T-cell (primary cell): ENCODE results near the gene CARD19. TPM values are rescaled to one million over a fixed set of nuclear protein-coding genes. Genes with fewer than 3 reads are reported as not detected.

Source experiments
- ATAC-seq, 4 experiments: fragments of 200-7000 bp in 3 of 4; fragments of 150-1000 bp in 1 of 4; cut with Tn5 transposase; replicated peaks in 1 of 4; 1 replicate in 3 of 4; 2 replicates in 1 of 4; pipeline ENCODE4 v1.10.0; 2021; ENCODE audit warnings: moderate library complexity in 3 of 4, mild to moderate bottlenecking in 2 of 4, moderate number of reproducible peaks in 1 of 4
- CTCF ChIA-PET, 2 donors: fragments of 300-600 bp; sonication (Branson Sonifier 250); formaldehyde crosslinking; loops; one replicate each; lab custom pipeline; 2022; ENCODE audit warnings: antibody characterized with exemption in 2 of 2; lab: Charles Lee
- POLR2A ChIA-PET, 2 donors: fragments of 300-600 bp; sonication (Branson Sonifier 250); formaldehyde crosslinking; loops; one replicate each; lab custom pipeline; 2022; ENCODE audit warnings: antibody characterized with exemption in 2 of 2; lab: Charles Lee
- DNase-seq, 35 experiments: peaks; one replicate each; pipeline versions ENCODE4 v3.0.0 to v3.0.0-alpha.2; 2013 to 2023
- H3K27ac ChIP-seq: one replicate; pipeline ENCODE4 v1.5.1; 2013; ENCODE audit warnings: low read length
- H3K27me3 ChIP-seq, 2 experiments: replicated peaks in 1 of 2; 1 replicate in 1 of 2; 2 replicates in 1 of 2; pipeline versions ENCODE4 v1.6.1 to v1.7.0; 2013; ENCODE audit warnings: low read length in 1 of 2, mixed read lengths in 1 of 2; ENCODE audit not compliant: control insufficient read depth in 2 of 2, insufficient read depth in 2 of 2; ENCODE audit errors: extremely low read depth in 1 of 2
- H3K36me3 ChIP-seq, 2 donors: 1 replicate in 1 of 2; 2 replicates in 1 of 2; pipeline versions ENCODE4 v1.6.1 to v1.7.0; 2013; ENCODE audit warnings: low read length in 1 of 2; ENCODE audit not compliant: control insufficient read depth in 2 of 2, insufficient read depth in 1 of 2; ENCODE audit errors: extremely low read depth in 1 of 2
- H3K4me1 ChIP-seq, 2 experiments: 1 replicate in 1 of 2; 2 replicates in 1 of 2; pipeline versions ENCODE4 v1.6.1 to v1.7.0; 2013; ENCODE audit warnings: low read length in 2 of 2, mixed read lengths in 1 of 2; ENCODE audit not compliant: insufficient read depth in 2 of 2, control insufficient read depth in 1 of 2; ENCODE audit errors: extremely low read depth in 1 of 2
- H3K4me3 ChIP-seq, 2 donors: 1 replicate in 1 of 2; 2 replicates in 1 of 2; pipeline versions ENCODE4 v1.5.1 to v1.7.0; 2013; ENCODE audit warnings: mild to moderate bottlenecking in 2 of 2, low read length in 1 of 2, moderate library complexity in 1 of 2; ENCODE audit not compliant: control insufficient read depth in 1 of 2; ENCODE audit errors: extremely low read depth in 1 of 2
- H3K9me3 ChIP-seq: 2 replicates; pipeline ENCODE4 v1.7.0; 2013
- H3K27ac Mint-ChIP-seq, 2 donors: one replicate each; pipeline ENCODE4 v1.8.0; 2020 to 2021; ENCODE audit warnings: mild to moderate bottlenecking in 2 of 2, mixed read lengths in 2 of 2
- H3K27me3 Mint-ChIP-seq, 2 donors: one replicate each; pipeline ENCODE4 v1.8.0; 2021 to 2022; ENCODE audit warnings: mixed read lengths in 2 of 2
- H3K36me3 Mint-ChIP-seq: one replicate; pipeline ENCODE4 v1.8.0; 2021; ENCODE audit warnings: mixed read lengths
- H3K4me1 Mint-ChIP-seq, 3 donors: one replicate each; pipeline ENCODE4 v1.8.0; 2020 to 2022; ENCODE audit warnings: mixed read lengths in 3 of 3, mild to moderate bottlenecking in 1 of 3
- H3K4me3 Mint-ChIP-seq, 3 donors: one replicate each; pipeline ENCODE4 v1.8.0; 2020 to 2022; ENCODE audit warnings: mild to moderate bottlenecking in 3 of 3, mixed read lengths in 3 of 3, moderate library complexity in 3 of 3
- H3K9me3 Mint-ChIP-seq, 3 donors: one replicate each; pipeline ENCODE4 v1.8.0; 2020 to 2022; ENCODE audit warnings: mixed read lengths in 3 of 3
- WGBS: methylation state at CpG from one replicate; pipeline ENCODE4 v1.1.5; 2013; ENCODE audit warnings: missing lambda C conversion rate; ENCODE audit not compliant: insufficient coverage; 5-methylcytosine and 5-hydroxymethylcytosine counted together
- total RNA-seq, 35 experiments: library from RNA in 6 of 35; stranded (reverse) in 6 of 35; fragments of 120-200 nt in 1 of 35; gene quantifications; one replicate each; pipeline versions ENCODE4 v1.2.1 to v1.2.4 and lab custom pipeline; 2013 to 2026

The CARD19 gene
- total RNA-seq, 5 donors from 2014 or later (not counting 1 experiment from before 2014, with no cell fraction given) = 39.7 to 98.5 (median 72.8) TPM

DNA sequence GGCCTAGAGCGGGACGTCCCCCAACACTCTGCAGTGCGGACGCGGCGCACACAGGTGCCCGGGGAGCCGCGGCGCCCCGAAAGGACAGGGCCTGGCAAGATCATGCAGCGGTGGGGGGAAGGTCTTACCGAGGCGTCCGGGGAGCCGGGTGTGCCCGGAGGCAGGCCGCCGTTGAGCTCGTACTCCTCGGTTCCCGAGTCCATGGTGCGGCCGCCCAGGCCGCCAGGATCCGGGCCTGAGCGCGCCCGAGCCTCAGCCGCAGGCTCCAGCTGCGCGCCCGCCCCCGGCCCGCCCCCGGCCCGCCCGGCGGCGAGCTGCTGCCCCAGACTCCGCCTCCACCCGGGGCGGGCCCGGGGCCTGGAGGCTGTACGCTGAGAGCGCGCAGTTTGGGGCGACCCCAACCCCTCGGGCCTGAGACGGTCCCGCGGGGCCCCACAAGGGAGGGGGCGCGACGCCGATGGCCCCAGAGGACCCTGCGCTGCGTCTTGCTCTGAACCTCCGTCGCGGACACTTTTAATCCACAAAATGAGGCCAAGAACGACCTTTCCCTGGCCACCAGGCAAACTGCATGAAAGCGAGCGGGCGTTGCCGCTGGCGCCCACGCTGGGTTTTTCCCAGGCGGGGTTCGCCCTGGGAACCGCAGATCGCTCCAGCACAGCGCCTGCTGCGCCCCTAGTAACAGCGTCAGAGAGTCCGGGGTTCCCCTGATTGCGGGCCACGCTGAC is 38.2 kb downstream of the CARD19 start, which contains the start of gene NINJ1:
NINJ1 (minus strand) TSS at position 237 of the 725 bp plus-strand sequence; CDS start at position 203, 34 bp downstream.
- ATAC-seq (peak; percentile 85 to 96 (median 93)), DNase-seq (peak; percentile 60 to 96 (median 86))
- Histone ChIP-seq H3K27me3 (peaks cover 0 to 6% of the 10 kb centered on the region in 2 experiments), H3K4me1 (peaks cover 16 to 76% of the 10 kb centered on the region in 2 experiments), H3K9me3 (no peaks in the 10 kb centered on the region), H3K36me3 (peaks cover 0 to 4% of the 10 kb centered on the region in 2 donors), H3K27ac (peak within 1 kb of the TSS; percentile 99), H3K4me3 (peak within 1 kb of the TSS; percentile 76 to 90)
- no peaks in the 10 kb centered on the region for H3K36me3 Mint-ChIP-seq
- under 1% methylated on average over 75 of the region's 78 CpGs for WGBS
- CTCF ChIA-PET = interaction anchor here (0.8 to 0.9 kb wide), 2 partner anchors 25 to 131 kb away, joined by 3 read pairs; no protein-coding TSS in a partner anchor
- POLR2A ChIA-PET = interaction anchor here (0.8 to 1.3 kb wide), 3 partner anchors 13 to 181 kb away, joined by 3 to 4 read pairs (median 4); no protein-coding TSS in a partner anchor
- peaks cover 57 to 68% (median 67%) of the 10 kb centered on the region in 3 donors for H3K4me1 Mint-ChIP-seq
- no peaks in the 10 kb centered on the region for H3K27me3 Mint-ChIP-seq
- H3K27ac Mint-ChIP-seq = peak within 1 kb of the TSS; percentile 84 to 85
- H3K4me3 Mint-ChIP-seq = peak within 1 kb of the TSS; percentile 87
- no peaks in the 10 kb centered on the region for H3K9me3 Mint-ChIP-seq

GRCh38 chr9:93134740-93135444 is 38.9 kb downstream of the CARD19 start:
- no peaks in the 10 kb centered on the region for H3K36me3 ChIP-seq
- CTCF ChIA-PET = interaction anchor here in 1 of 2 donors (0.6 kb wide), 1 partner anchor 1020 kb away, joined by 3 read pairs; the partner anchor contains the start of gene SPTLC1
- H3K4me1 Mint-ChIP-seq = peaks cover 59 to 68% (median 67%) of the 10 kb centered on the region in 3 donors
- peak overlapping the region; percentile 79 to 87 (median 83) for H3K4me3 Mint-ChIP-seq
- POLR2A ChIA-PET = interaction anchor here (0.6 to 1.3 kb wide), 4 partner anchors 70 to 1037 kb away, joined by 3 to 5 read pairs (median 4); no protein-coding TSS in a partner anchor
- peaks cover 16 to 76% of the 10 kb centered on the region in 2 experiments for H3K4me1 ChIP-seq
- H3K9me3 Mint-ChIP-seq = no peaks in the 10 kb centered on the region
- ATAC-seq = no peak
- peaks cover 0 to 6% of the 10 kb centered on the region in 2 experiments for H3K27me3 ChIP-seq
- 95% methylated on average over 10 of the region's 14 CpGs for WGBS
- no peaks in the 10 kb centered on the region for H3K9me3 ChIP-seq
- no peaks in the 10 kb centered on the region for H3K36me3 Mint-ChIP-seq
- H3K4me3 ChIP-seq = peak overlapping the region; percentile 0 to 90
- DNase-seq = no peak
- peak overlapping the region; percentile 99 for H3K27ac ChIP-seq
- peak overlapping the region; percentile 83 to 85 for H3K27ac Mint-ChIP-seq
- H3K27me3 Mint-ChIP-seq = no peaks in the 10 kb centered on the region

DNA sequence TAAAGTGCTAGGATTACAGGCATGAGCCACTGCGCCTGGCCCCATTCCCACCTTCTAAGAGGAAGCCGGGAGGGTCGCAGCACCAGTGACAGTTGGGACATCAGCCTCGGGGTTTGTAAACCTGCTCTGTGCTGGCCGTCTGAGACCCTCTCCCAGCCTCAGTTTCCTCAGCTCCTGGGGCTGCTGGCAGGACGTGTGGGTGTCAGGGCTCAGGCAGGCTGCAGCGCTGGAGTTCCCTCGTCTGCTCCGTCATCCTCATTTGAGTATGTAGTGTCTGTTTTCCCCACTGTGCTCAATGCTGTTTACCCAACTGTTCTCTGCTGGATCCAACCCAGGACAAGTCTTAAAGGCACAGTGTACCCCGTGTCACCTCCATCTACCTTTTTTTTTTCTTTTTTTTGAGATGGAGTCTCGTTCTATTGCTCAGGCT is 40.0 kb downstream of the CARD19 start:
- Histone ChIP-seq H3K36me3 (no peaks in the 10 kb centered on the region), H3K27me3 (peaks cover 0 to 6% of the 10 kb centered on the region in 2 experiments), H3K4me3 (no peak overlapping the region), H3K4me1 (peaks cover 16 to 76% of the 10 kb centered on the region in 2 experiments), H3K9me3 (no peaks in the 10 kb centered on the region), H3K27ac (no peak overlapping the region)
- H3K9me3 Mint-ChIP-seq = no peaks in the 10 kb centered on the region
- peaks cover 59 to 67% (median 67%) of the 10 kb centered on the region in 3 donors for H3K4me1 Mint-ChIP-seq
- peak overlapping the region in 2 of 3 donors; percentile 21 to 31 for H3K4me3 Mint-ChIP-seq
- ChIA-PET POLR2A (no interaction called here), CTCF (interaction anchor here in 1 of 2 donors (0.5 kb wide), 1 partner anchor 9 kb away, joined by 3 read pairs; no protein-coding TSS in a partner anchor)
- no peaks in the 10 kb centered on the region for H3K36me3 Mint-ChIP-seq
- DNase-seq (no peak), ATAC-seq (no peak)
- 94% methylated on average over 5 of the region's 11 CpGs for WGBS
- no peaks in the 10 kb centered on the region for H3K27me3 Mint-ChIP-seq
- H3K27ac Mint-ChIP-seq = peak overlapping the region in 1 of 2 donors; percentile 16

DNA sequence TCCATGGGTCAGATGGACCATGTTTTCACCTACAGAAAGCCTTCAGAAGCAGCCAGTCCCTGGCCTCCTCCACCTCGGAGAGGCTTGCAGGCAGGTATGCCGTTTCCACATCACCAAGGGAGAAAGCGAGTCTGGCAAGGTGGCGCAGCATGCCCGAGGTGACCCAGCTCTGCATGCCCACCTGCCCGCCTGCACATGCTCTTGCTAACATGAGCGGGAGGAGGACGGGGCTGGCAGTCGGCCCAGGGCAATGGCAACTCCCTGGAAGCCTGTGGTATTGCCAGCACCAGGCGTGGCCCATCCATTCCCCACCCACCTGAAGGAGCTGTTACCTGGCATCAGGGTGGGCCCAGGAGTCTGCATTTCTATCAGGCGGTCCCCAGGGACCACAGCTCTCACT is 41.3 kb downstream of the CARD19 start:
- H3K36me3 Mint-ChIP-seq = no peaks in the 10 kb centered on the region
- ATAC-seq = no peak
- no peak overlapping the region for H3K27ac Mint-ChIP-seq
- WGBS = 94% methylated on average over 9 of the region's 11 CpGs
- peaks cover 17 to 76% of the 10 kb centered on the region in 2 experiments for H3K4me1 ChIP-seq
- ChIA-PET POLR2A (no interaction called here), CTCF (no interaction called here)
- H3K27me3 ChIP-seq = peaks cover 0 to 6% of the 10 kb centered on the region in 2 experiments
- H3K27me3 Mint-ChIP-seq = no peaks in the 10 kb centered on the region
- no peak overlapping the region for H3K4me3 ChIP-seq
- no peak for DNase-seq
- H3K27ac ChIP-seq = no peak overlapping the region
- no peaks in the 10 kb centered on the region for H3K36me3 ChIP-seq
- no peak overlapping the region for H3K4me3 Mint-ChIP-seq
- no peaks in the 10 kb centered on the region for H3K9me3 Mint-ChIP-seq
- H3K4me1 Mint-ChIP-seq = peaks cover 54 to 67% (median 63%) of the 10 kb centered on the region in 3 donors
- H3K9me3 ChIP-seq = no peaks in the 10 kb centered on the region

DNA sequence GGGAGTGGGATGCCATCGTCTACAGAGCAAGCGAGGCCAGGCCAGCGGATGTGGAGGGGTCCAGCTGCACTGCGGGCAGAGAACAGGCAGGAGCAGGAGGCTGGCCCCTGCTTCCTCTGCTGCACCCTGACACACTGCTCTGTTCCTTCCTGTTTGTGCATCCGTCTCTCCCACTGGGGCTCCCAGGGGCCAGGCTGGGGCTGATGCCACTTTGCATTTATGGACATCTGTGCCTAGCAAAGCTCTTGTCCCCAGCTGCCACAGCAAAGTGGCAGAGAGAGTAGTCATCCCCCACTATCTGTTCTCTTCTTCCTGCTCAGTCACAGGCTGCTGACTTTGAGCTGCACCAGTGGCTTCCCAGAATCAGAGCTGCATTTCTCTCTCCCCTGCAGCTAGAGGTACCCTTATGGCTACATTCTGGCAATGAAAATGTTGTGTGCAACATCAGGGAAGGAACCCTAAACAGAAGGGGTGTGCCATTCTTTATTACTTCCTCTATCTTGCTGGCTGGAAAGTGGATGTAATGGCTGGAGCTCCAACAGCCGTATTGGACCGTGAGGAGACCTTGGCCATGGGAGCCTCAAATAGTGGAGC is 42.3 kb downstream of the CARD19 start:
- ChIA-PET POLR2A (interaction anchor here in 1 of 2 donors (0.7 kb wide), 1 partner anchor 1028 kb away, joined by 4 read pairs; no protein-coding TSS in a partner anchor), CTCF (no interaction called here)
- Mint-ChIP-seq H3K27ac (peak overlapping the region in 1 of 2 donors; percentile 23), H3K36me3 (no peaks in the 10 kb centered on the region), H3K9me3 (no peaks in the 10 kb centered on the region), H3K27me3 (no peaks in the 10 kb centered on the region), H3K4me3 (peak overlapping the region in 1 of 3 donors; percentile 12), H3K4me1 (peaks cover 52 to 63% (median 62%) of the 10 kb centered on the region in 3 donors)
- no peak overlapping the region for H3K27ac ChIP-seq
- H3K9me3 ChIP-seq = no peaks in the 10 kb centered on the region
- peaks cover 20 to 76% of the 10 kb centered on the region in 2 experiments for H3K4me1 ChIP-seq
- peaks cover 0 to 6% of the 10 kb centered on the region in 2 experiments for H3K27me3 ChIP-seq
- ATAC-seq = no peak
- H3K4me3 ChIP-seq = no peak overlapping the region
- H3K36me3 ChIP-seq = no peaks in the 10 kb centered on the region
- no peak for DNase-seq
- 78% methylated on average over 7 of the region's 7 CpGs for WGBS
